Ecto neural progenitor cell (in vitro differentiated cells): ENCODE results near the gene GSTT2B.
"Not testable (repeated sequence)": the region's sequence is repeated elsewhere in the genome, so short reads cannot be mapped to it uniquely, and the experiment has no call there.

Source experiments
- DNase-seq: peaks from one replicate; pipeline ENCODE4 v3.0.0-alpha.2; 2018; ENCODE audit warnings: low spot score

Gene GSTT2B

DNA sequence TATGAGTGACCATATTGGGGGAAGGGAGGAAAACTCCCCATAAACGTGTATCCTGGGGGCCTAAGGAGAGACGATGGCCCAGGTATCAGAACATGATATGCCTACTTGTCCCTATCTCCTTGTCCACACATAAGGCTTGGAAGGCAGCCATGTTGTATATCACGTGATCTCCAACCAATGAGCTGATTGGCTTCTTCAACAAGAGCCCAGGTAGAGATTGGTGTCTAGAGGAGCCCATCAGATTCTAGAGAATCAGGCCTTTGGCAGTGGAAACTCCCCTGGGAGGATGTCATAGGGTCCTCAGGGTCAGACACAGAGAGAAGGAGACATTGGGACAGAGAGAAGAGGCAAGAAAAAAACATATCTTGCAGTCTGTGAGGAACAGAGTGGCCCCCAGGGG lies 13.6 kb downstream of the GSTT2B start:
- not testable (repeated sequence) for DNase-seq

DNA sequence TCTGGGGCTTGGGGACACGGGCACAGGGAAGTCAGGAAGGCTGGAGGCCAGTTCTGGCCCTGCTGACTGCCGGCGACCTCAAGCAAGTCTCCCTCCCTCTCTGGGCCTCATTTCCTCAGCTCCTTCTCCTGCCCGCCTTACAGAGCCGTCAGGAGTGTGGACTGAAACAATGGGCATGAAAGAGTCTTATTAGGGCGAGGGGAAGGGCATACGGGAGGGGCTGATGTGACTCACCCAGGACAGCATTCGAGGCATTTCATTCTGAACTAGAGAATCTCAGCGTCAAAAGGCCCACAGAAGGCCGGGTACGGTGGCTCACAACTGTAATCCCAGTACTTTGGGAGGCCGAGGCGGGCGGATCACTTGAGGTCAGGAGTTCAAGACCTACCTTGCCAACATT lies 20.8 kb downstream of the GSTT2B start:
- not testable (repeated sequence) for DNase-seq

DNA sequence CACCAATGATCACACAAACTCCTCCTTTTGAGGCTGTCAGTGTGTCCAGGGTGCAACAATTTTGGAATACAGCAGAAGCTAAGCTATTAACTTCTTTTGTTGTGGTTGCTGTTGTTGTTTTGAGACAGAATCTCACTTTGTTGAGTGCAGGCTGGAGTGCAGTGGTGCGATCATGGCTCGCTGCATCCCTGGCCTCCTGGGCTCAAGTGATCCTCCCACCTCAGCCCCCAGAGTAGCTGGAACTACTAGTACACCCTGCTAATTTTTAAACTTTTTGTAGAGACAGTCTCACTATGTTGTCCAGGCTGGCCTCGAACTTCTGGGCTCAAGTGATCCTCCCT lies 22.0 kb downstream of the GSTT2B start:
- DNase-seq, result no peak

DNA sequence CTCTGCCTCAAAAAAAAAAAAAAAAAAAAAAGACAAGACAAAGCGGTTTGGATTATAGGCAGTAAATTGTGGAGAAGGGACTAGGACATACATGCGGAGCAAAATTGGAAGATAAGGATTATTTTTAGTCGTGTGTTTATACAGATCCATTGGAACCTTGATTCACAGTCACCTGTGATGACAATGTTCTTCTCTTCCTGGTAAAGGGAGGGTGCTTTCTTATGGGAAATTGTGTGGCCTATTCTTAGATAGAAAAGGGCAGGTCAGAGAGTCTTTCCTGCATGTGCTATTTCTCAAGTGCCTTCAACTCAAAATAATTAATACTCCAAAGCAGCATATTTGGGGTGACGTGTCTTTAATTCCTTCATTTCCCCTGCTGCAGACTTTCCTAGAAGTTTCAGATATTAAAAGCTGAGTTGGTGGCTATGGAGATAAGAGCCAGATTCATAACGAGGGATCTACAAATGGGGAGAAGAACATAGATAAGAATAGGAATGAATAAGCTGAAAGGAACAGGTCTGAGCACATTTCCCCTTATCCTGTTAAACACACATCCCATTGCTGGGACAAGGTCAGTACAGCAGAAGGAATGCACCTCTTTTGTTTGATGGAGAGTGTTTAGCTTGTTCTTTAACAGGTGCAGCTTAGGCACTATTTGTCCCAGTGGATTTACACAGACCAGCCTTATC lies 22.5 kb downstream of the GSTT2B start:
- no peak for DNase-seq

DNA sequence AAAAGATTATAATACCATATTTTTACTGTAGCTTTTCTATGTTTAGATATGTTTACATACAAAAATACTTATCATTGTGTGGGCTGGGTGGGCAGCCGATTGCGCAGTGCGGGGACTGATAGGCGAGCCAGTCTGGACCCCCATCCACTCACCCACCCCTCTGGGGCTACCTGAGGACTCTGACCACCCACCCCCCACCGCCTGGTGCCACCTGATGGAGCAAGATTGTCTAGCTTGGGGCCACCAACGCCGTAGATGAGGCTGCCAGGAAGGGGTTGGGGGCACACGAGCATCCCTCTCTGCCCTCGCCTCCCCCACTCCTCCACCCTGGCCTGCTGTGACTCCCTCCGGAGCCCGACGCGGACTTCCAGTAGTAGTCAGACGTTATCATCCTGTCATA lies 34.4 kb downstream of the GSTT2B start:
- DNase-seq, result no peak

DNA sequence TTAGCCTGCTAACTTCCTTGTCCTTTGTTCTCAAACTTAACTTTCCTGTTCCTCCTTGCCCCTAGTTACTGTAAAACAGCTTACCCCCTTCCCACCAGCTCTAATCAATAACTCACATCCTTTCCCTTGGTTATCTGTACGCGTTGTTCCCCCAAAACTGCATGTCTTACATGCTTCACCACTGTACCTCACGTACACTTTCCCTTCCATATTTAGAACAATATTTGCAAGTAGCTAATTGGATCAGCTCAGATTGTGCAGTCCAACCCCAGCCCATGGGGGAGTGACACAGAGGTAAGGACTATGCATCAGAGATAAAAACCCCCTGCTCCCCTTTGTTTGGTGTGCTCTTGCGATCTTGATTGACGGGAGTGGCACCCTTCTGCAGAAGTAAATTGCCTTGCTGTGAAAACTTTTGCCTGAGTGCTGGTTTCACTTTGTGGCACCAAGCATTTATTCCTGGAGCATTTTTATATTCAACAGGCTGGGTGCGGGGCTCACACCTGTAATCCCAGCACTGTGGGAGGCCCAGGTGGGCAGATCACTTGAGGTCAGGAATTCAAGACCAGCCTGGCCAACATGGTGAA lies 35.9 kb downstream of the GSTT2B start:
- no peak for DNase-seq

DNA sequence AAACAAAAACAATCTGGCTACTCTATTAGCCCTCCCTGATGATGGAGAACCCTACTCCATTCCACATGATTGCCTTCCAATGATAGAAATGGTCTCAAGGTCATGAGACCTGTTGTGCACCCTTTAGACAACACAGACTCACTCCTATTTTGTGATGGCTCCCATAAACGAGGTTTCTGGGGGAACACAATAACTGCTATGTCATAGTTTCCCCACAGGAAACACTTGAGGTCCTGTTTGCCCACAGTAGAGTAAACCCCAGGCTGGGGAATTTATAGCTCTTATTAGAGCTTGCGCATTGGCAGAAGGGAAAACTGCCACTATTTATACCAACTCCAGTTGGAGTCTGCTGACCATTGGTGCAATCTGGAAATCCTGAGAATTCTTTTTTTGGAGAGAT lies 38.1 kb downstream of the GSTT2B start:
- DNase-seq, result no peak

DNA sequence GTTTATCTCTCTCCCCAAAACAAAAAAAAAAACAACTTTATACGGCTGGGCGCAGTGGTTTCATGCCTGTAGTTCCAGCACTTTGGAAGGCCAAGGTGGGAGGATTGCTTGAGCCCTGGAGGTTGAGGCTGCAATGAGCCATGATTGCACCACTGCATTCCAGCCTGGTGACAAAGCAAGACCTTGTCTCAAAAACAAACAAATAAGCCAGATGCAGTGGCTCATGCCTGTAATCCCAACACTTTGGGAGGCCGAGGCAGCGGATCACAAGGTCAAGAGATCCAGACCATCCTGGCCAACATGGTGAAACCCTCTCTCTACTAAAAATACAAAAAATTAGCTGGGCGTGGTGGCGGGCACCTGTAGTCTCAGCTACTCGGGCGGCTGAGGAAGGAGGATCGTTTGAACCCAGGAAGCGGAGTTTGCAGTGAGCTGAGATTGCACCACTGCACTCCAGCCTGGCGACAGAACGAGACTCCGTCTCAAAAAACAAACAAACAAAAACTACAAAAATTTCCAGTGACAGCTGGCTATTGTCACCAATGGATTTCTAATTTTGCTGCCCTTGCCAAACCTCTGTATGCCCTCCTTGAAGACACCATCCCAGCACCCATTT lies 39.3 kb downstream of the GSTT2B start:
- DNase-seq, result not testable (repeated sequence)

DNA sequence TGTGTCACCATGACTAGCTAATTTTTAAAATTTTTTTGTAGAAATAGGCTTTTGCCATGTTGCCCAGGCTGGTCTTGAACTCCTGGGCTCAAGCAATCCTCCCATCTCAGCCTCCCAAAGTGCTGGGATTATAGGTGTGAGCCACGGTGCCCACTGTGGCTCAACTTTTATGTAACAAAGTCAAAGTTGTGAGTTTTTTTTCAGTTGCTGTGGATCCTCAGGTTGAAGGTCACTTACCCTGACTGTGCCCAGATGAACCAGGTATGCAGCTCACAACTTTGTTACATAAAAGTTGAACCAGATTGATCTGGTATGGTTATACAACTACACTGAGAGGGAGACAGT lies 40.8 kb downstream of the GSTT2B start:
- DNase-seq, result not testable (repeated sequence)

DNA sequence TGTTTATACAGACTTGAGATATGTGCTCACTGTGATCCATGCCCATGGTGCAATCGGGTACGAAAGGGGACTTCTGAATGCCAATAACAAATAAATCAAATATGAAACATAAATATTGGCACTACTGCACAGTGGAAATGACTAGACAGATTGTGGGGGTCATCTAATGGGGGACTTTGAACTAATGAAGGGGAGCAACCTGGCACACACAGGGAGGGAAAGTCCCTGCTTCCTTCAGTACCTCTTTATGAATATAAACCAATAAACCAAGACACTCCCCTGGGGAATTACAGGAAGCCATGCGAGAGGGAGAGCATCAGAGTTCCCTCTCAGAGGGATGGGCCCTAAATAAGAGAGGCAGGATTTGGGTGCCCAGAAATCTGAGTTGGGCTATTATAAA lies 45.7 kb downstream of the GSTT2B start:
- DNase-seq, result peak; percentile 28

DNA sequence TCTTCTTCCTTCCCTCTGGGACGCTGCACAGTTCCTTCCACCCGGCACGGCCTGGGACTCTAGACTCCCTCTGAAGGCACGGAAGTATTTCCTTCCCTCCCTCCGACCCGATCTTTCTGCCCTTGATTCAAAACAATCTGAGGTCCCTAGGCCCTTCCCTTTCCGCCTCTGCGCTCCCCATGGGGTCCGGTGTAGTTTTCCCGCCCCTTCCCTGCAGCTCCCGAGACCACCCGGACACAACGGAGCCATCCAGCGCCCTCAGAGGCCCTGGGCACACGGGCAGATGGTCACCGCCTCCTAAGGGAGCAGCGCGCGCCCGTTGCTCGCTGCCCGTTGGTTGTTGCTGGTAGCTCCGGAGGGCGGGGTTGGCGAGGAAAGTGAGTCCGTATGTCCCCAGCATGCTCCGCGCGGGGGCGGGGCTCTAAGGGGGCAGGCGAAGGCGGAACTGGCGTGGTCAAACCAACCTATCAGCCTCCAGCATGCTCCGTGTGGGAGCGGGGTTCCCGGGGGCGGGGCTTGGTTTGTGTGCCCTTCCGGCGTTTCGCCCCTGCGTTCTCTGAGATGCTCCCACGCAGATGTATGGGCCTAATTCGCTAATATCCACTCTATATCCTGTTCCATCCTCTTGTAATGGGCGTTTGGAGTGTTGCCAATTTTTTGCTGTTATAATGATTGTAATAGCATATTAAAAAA lies 47.2 kb downstream of the GSTT2B start:
- DNase-seq, result peak; percentile 100

DNA sequence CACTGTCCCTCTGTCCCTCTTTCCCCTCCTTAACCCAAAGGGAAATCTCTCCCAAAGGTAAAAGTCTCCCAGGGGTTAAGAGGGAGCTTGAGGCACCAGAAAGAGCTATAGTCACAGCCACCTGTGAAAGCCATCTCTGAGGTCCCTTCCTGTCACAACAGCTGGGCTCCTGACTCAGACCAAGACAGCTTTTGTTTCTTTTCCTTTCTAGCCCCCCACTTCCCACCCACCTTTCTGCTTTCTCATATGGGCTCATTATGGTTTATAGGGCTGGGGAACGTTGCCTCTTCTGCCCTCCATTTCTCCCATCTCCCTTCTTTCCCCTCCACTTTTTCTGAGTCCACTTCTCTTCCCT lies 47.7 kb downstream of the GSTT2B start:
- no peak for DNase-seq

DNA sequence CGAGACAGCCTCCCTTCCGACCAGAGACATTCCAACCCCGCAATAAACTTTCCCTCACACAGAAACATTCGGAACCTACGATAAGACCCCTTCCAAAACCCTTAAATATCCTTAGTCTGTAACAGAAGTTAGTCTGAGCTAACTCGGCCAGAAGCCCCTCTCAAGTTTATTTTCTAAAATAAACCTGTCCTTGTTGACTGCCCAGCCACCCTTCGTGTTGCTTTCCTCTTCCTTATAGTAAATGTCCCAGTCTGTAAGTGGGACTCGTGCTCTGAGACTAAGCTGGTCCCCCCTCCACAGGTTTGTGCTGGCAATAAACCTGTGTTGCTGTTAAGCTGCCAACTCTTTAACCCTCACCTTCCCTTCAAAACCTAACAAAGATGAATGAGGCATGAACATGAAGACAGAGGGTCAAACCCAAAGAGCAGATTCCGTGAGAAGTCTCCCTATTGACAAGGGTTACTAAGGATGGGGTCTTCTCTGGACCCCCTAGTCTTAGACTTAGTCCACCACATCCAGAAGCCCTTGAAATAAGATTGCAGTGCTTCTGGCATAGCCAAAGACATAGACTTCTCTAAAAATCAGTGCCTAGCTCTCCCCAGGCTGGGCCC lies 48.6 kb downstream of the GSTT2B start:
- peak; percentile 18 for DNase-seq

DNA sequence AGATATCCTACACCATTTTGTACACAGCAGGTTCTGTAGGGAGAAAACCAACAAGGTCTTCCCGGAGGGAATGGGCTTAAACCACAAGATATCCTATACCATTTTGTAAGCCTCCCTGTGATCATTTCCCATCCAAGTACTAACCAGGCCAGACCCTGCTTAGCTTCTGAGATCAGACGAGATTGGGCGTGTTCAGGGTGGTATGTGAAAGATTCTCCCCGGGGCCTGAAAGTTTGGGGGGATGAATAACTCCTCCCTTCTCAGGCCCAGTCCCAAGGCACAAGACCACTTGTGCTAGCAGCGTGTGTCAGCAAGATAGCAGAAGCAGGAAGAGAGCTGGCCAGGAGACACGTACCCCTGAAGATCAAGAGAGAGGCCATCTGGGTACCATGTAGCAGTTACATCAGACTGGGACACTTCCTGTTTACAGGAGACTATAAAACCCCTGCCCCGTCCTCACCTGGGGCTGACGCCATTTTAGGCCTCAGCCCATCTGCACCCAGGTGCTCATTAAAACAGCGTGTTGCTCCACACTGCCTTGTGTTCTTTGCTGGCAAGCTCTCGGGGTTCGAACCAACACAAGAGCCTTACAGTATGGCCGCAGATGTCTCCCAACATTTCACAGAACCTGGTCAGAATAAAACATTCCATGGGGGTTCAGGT lies 49.5 kb downstream of the GSTT2B start:
- no peak for DNase-seq

DNA sequence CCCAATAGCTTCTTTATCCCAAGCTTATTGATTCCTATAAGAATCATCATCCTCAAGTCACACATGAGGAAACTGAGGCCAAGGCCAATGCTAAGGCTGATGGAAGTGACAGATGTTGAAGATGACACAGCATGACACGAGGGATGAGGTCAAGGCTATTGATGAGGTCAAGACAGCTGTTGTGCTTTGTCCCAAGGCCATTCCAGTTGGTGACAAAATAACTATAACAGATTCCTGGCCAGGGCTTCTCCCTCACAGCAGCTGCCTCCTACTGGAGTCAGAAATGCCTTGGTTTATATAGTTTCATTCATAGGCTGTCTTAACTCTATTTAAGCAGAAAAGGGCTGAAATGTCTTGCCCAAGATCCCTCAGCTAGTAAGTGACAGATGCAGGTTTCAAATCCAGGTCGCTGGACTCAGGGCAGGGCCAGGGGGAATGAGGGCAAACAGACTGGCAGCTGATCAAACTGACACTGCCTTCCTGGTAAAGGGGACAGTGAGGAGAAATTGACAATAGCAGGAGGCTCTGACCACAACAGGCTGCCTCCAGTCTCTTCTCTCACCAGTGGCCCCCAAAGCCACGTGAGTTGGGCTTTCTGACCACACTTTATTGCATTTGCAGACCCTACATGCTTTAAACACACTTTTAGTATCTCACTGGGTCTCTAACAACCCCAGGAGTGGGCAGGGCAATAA lies 50.4 kb downstream of the GSTT2B start:
- peak; percentile 29 for DNase-seq

DNA sequence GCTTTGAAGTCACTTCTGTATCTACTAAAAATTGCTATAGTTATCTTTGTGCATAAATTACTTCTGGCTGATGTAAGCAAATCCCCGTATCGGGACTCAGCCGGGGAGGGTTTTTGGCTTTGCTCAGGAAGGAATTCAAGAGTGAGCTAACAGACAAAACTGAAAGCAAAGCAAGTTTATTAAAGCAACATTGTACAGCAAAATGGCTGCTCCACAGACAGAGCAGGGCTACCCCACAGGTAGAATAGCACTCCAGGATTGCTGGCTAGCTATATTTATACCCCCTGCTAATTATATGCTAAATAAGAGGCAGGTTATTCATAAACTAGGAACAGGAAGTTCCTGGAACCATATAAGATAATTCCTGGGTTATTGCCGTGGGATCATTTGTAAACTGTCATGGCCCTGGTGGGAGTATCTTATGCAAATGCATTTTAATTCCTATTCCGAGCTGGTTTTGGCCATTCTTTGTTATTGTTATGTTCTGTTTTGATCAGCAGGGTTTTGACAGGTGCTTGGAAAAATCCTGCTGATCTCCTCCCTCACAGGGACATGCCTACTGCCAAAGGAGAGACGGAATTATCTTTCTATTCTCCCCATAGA lies 51.6 kb downstream of the GSTT2B start:
- no peak for DNase-seq

DNA sequence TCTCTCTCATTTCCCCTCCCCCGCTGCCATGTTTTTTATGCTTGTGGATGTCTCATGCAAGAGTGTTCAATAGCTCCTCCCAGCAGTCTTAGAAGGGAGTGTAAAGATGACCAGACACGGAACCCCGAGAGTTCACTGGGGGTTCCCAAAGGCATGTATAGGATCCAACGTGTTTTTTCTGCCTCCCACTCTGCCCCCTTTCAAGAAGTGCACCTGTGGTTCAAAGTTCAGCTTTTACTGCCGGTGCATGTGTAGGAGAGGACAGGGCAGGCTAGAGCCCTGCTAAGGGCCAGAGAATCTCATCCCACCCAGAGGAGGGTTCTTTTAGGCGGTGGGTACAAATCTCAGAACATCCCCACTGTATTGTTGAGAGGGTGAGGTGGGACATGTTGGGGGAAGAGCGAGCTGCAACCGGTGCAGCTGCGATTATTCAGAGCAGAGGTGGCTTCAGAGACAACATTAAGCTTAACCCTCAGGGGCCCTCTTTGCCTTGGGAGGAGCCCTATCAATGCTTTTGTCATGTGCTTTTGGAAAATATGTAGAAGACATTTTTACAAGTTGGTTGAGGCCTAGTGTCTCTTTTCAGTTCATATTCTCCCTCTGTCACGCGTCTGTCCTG lies 52.3 kb downstream of the GSTT2B start:
- DNase-seq, result no peak

DNA sequence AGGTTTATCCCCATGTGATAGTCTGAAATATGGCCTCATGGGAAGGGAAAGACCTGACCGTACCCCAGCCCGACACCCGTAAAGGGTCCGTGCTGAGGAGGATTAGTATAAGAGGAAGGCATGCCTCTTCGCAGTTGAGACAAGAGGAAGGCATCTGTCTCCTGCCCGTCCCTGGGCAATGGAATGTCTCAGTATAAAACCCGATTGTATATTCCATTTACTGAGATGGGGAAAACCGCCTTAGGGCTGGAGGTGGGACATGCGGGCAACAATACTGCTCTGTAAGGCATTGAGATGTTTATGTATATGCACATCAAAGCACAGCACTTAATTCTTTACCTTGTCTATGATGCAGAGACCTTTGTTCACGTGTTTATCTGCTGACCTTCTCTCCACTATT lies 53.6 kb downstream of the GSTT2B start:
- not testable (repeated sequence) for DNase-seq
